NCI-H2029 treated with DMSO at 0.1 percent for 48 hours (cell line): Measurements from ENCODE around the gene TSPAN18.
"Not testable (repeated sequence)": the region's sequence is repeated elsewhere in the genome, so short reads cannot be mapped to it uniquely, and the experiment has no call there.

ENCODE experiments used
- DNase-seq: peaks from one replicate; lab custom pipeline; 2025; lab: John Stamatoyannopoulos, UW

TSPAN18 gene

GRCh38 chr11:44868455-44869421 lies 142.0 kb downstream of the TSPAN18 start:
- no peak for DNase-seq

- DNase-seq = no peak
Observed at GRCh38 chr11:44870181-44870580, 143.4 kb downstream of the TSPAN18 start.

- DNase-seq = no peak
Observed at GRCh38 chr11:44870615-44871176, 143.9 kb downstream of the TSPAN18 start.

- not testable (repeated sequence) for DNase-seq
Observed at GRCh38 chr11:44871682-44872081, 144.9 kb downstream of the TSPAN18 start.

GRCh38 chr11:44872556-44872955 lies 145.8 kb downstream of the TSPAN18 start:
- DNase-seq = no peak

- DNase-seq = no peak
Observed at GRCh38 chr11:44873537-44873936, 146.8 kb downstream of the TSPAN18 start.

- no peak for DNase-seq
Observed at GRCh38 chr11:44874284-44874683, 147.5 kb downstream of the TSPAN18 start.

GRCh38 chr11:44875037-44875436 lies 148.3 kb downstream of the TSPAN18 start:
- DNase-seq = no peak

GRCh38 chr11:44876194-44876723 lies 149.5 kb downstream of the TSPAN18 start:
- no peak for DNase-seq

- no peak for DNase-seq
Observed at GRCh38 chr11:44876906-44877305, 150.1 kb downstream of the TSPAN18 start.

- DNase-seq = no peak
Observed at GRCh38 chr11:44877571-44878497, 151.1 kb downstream of the TSPAN18 start.

GRCh38 chr11:44878711-44879110 lies 151.9 kb downstream of the TSPAN18 start:
- no peak for DNase-seq

- DNase-seq = no peak
Observed at GRCh38 chr11:44879432-44879831, 152.7 kb downstream of the TSPAN18 start.

GRCh38 chr11:44880511-44880910 lies 153.7 kb downstream of the TSPAN18 start:
- peak; percentile 61 for DNase-seq

GRCh38 chr11:44880953-44881352 lies 154.2 kb downstream of the TSPAN18 start:
- DNase-seq = no peak

GRCh38 chr11:44883277-44883676 lies 156.5 kb downstream of the TSPAN18 start:
- DNase-seq = no peak

GRCh38 chr11:44884056-44884455 lies 157.3 kb downstream of the TSPAN18 start:
- no peak for DNase-seq

- DNase-seq = no peak
Observed at GRCh38 chr11:44885065-44885810, 158.5 kb downstream of the TSPAN18 start.

GRCh38 chr11:44885919-44886789 lies 159.4 kb downstream of the TSPAN18 start:
- no peak for DNase-seq

GRCh38 chr11:44886790-44887140 lies 160.0 kb downstream of the TSPAN18 start:
- DNase-seq = no peak
